ENCODE results near the gene TRIM8. TPM values are rescaled to one million over a fixed set of nuclear protein-coding genes. Genes with fewer than 3 reads are reported as not detected.

The TRIM8 gene, protein sequence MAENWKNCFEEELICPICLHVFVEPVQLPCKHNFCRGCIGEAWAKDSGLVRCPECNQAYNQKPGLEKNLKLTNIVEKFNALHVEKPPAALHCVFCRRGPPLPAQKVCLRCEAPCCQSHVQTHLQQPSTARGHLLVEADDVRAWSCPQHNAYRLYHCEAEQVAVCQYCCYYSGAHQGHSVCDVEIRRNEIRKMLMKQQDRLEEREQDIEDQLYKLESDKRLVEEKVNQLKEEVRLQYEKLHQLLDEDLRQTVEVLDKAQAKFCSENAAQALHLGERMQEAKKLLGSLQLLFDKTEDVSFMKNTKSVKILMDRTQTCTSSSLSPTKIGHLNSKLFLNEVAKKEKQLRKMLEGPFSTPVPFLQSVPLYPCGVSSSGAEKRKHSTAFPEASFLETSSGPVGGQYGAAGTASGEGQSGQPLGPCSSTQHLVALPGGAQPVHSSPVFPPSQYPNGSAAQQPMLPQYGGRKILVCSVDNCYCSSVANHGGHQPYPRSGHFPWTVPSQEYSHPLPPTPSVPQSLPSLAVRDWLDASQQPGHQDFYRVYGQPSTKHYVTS
- 66.6 and 67.3 TPM in 2 replicates for total RNA-seq (2014; rRNA removed; shearing (Covaris generic))

DNA sequence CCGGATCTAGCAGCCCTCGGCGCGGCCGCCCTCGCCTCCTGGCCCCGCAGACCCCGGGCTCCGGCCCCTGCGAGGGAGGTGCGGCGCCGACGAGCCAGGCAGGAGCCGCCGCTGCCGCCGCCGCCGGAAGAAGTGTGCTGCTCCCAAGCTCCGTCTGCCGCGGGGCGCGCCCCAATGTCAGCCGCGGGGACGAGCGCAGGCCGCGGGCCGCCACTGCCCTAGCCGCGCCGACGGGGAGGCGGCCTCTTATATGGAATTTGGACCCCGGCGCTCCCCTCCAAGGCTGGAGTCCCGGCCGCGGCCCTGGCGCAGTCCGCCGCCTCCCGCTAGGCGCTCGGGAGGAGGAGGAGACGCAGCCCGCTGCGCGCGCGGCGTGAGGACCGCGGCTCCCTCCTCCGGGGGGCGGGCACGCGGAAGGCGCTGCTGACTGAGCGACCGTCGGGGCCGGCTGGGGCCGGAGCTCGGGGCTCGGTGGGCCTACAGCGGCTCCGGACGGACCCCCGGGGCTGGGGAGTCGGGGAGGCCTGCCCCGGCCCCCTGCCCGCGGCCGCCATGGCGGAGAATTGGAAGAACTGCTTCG is at the start of gene TRIM8:
Gene TRIM8, plus strand, starts transcription at position 414 of the 580 bp plus-strand sequence. Its CDS starts 139 bp downstream, at position 553.
- 0 out of 2 replicates have a peak, but pooled peaks cover 2% of the 10 kb centered on the region for H3K36me3 ChIP-seq
- DNase-seq: peak; percentile 58 to 67

DNA sequence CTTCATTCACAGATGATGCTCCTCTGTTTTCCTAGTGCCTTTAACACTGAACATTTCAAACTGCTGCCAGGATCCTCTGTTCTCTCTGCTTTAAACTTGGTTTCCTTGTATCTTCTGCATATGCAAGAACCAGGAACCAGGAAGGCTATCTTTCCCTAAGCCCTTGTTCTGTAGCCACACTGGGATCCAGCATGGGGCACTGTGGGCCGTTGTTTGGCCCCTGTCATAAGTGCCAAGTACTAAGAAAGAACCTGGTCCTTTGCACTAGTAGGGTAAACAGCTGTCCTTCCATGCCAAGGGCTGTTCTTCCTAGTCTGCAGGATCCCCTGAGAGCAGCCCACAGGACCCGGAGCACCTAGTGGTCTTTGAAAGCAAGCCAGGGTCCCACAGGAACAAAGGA is 49.0 kb upstream of the TRIM8 start:
- Histone ChIP-seq H3K4me1 (peaks cover 6% of the 10 kb centered on the region; the same call in 1 of the 2 replicates), H3K4me3 (no peak overlapping the region), H3K9me3 (replicated peaks) (no peaks in the 10 kb centered on the region), H3K36me3 (0 out of 2 replicates have a peak, but pooled peaks cover 3% of the 10 kb centered on the region), H3K27me3 (no peaks in the 10 kb centered on the region), H3K27ac (no peak overlapping the region)
- DNase-seq: no peak

More for the DNA sequence above, at the start of gene TRIM8:
- no peaks in the 10 kb centered on the region for H3K9me3 ChIP-seq (replicated peaks)
- H3K4me1 ChIP-seq: peaks cover 21% of the 10 kb centered on the region
- peak within 1 kb of the TSS; percentile 79 for H3K27ac ChIP-seq
- H3K4me3 ChIP-seq: peak within 1 kb of the TSS; percentile 86
- no peaks in the 10 kb centered on the region for H3K27me3 ChIP-seq

DNA sequence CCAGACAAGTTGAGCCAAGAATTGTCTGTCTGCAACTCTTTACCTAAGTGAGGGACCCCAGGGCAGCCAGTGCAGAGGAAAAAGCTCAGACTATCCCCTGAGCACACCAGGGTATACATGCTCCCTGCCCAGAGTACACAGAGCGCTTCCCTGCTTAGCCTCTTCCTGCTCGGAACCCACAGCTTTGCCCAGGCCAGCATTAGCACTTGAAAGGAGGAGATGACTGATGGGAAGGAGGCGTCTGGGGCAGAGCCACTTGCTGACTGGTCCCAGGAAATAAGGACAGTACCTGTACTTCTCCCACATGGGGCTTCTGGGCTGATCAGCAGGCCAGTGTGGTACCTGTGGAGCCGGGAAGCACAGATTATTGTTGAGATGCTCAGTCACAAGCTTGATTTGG is 48.4 kb upstream of the TRIM8 start:
- H3K27me3 ChIP-seq: no peaks in the 10 kb centered on the region
- DNase-seq: no peak
- H3K27ac ChIP-seq: no peak overlapping the region
- H3K9me3 ChIP-seq (replicated peaks): no peaks in the 10 kb centered on the region
- no peak overlapping the region for H3K4me3 ChIP-seq
- H3K4me1 ChIP-seq: peaks cover 6% of the 10 kb centered on the region; the same call in 1 of the 2 replicates
- 0 out of 2 replicates have a peak, but pooled peaks cover 3% of the 10 kb centered on the region for H3K36me3 ChIP-seq

DNA sequence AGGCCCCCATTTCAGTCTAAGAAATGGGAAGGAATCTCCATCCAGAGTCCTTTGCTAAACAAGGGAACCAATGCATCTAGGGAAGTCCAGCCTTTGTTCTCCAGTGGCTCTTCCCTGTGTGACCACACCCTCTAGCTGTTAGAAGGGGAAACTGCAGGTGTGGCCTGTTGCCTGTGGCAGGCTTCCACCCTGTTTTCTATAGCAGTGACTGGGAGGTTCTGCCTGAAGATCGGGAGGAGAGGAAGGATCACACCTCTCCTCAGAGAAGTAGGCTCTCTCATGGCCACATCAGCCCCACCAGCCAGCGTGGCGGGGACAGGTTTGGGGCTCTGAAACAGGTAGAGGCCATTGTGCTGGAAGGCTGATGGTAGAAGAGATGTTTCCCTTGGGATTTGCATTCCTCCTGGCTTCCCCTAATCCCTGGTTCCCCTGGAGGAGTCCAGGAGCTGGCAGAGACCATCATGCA is 47.7 kb upstream of the TRIM8 start:
- no peaks in the 10 kb centered on the region for H3K27me3 ChIP-seq
- peak; percentile 73 to 88 for DNase-seq
- H3K36me3 ChIP-seq: 0 out of 2 replicates have a peak, but pooled peaks cover 3% of the 10 kb centered on the region
- H3K4me1 ChIP-seq: peaks cover 6% of the 10 kb centered on the region; the same call in 1 of the 2 replicates
- no peak overlapping the region for H3K27ac ChIP-seq
- no peaks in the 10 kb centered on the region for H3K9me3 ChIP-seq (replicated peaks)
- H3K4me3 ChIP-seq: no peak overlapping the region

DNA sequence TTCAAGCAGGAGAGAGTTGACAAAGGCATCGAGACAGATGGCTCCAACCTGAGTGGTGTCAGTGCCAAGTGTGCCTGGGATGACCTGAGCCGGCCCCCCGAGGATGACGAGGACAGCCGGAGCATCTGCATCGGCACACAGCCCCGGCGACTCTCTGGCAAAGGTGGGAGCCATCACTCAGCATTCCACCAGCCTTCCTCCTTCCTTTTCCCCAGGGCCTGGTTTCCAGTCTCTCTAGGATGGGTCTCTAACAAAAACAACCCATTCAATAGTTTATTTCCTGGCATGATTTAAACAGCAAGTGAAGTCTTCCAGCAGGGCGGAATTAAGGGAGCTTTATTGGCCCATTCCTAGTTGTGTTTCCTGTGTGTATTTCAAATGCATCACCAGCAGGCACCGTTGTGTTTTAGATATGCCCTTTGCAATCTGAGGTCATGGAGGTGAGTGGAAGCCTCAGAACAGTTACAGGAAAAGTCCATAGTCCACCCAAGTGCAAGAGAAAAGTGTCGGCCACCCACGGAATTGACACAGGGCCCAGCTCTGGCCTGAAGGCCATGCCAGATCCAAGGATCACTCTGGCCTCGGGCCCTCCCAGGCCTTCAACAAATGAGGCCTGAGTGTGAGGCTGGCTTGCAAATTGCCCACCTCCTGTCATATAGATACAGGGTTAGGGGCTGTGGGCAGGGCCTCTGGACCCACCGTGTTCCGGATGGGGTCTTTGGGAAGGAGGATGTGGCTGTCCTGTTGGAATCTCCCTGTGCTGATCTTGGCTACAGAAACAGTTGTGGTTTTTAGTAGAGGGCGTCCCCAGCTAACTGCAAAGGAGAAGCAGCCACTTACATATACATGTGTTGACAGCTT is 46.9 kb upstream of the TRIM8 start:
- H3K36me3 ChIP-seq: 0 out of 2 replicates have a peak, but pooled peaks cover 11% of the 10 kb centered on the region
- no peak overlapping the region for H3K4me3 ChIP-seq
- H3K27ac ChIP-seq: no peak overlapping the region
- H3K27me3 ChIP-seq: no peaks in the 10 kb centered on the region
- H3K4me1 ChIP-seq: peaks cover 6% of the 10 kb centered on the region; the same call in 1 of the 2 replicates
- no peaks in the 10 kb centered on the region for H3K9me3 ChIP-seq (replicated peaks)
- DNase-seq: no peak

DNA sequence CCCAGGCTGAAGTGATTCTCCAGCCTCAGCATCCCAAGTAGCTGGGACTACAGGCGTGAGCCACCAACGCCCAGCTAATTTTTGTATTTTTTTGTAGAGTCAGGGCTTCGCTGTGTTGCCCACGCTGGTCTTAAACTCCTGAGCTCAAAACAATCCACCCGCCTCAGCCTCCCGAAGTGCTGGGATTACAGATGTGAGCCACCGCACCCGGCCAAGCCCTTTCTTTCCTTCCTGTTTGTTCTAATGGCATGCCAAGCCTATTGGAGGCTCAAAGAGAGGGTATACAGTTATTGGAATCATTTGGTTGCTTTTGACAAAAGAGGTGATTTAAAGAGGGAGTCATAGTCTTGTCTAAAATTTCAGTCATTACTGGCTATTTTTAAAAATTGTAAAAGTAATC is 46.0 kb upstream of the TRIM8 start:
- H3K4me3 ChIP-seq: no peak overlapping the region
- peaks cover 3% of the 10 kb centered on the region; the same call in 1 of the 2 replicates for H3K4me1 ChIP-seq
- no peaks in the 10 kb centered on the region for H3K27me3 ChIP-seq
- H3K36me3 ChIP-seq: peaks cover 15% of the 10 kb centered on the region; the same call in 1 of the 2 replicates
- H3K27ac ChIP-seq: no peak overlapping the region
- no peak for DNase-seq
- H3K9me3 ChIP-seq (replicated peaks): no peaks in the 10 kb centered on the region

DNA sequence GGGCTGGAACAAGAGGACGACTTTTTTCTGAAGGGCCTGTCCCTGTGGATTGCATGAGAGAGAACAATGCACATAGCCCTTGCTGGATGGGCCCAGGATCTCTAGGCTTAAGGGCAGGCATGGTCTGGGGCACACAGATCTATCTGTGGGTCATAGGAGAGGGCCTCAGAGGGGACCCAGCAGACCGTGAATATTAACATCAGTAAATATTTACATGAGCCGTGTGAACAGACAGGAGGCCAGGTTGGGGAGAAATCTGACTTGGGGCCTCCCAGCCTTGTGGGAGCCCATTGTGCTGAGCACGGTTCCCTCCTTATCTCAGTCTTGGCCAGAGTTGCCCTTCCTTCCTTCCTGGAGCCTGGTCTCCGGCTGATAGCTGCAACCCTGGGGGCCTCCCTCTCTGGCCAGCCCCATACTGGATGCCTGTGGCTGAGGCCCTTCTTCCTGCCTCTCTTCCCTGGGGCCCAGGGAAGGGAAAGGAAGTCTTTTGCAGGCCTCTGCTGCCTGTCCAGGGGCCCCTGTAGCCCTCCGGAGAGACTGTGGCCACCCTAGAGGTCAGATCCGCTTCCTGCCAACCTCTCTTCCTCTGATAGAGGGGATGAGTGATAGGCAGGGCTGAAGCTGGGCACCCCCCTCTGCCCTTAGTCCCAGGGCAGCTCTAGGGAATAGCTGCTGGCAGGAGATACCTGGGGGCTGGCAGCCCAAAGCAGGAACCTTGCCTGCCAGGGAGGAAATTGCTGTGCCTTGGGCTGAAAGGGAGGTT is 44.5 kb upstream of the TRIM8 start:
- H3K4me1 ChIP-seq: peaks cover 3% of the 10 kb centered on the region; the same call in 1 of the 2 replicates
- no peaks in the 10 kb centered on the region for H3K27me3 ChIP-seq
- H3K27ac ChIP-seq: no peak overlapping the region
- H3K4me3 ChIP-seq: no peak overlapping the region
- no peaks in the 10 kb centered on the region for H3K9me3 ChIP-seq (replicated peaks)
- peak in 1 of 2 experiments; percentile 39 for DNase-seq
- H3K36me3 ChIP-seq: peaks cover 19% of the 10 kb centered on the region; the same call in 1 of the 2 replicates

DNA sequence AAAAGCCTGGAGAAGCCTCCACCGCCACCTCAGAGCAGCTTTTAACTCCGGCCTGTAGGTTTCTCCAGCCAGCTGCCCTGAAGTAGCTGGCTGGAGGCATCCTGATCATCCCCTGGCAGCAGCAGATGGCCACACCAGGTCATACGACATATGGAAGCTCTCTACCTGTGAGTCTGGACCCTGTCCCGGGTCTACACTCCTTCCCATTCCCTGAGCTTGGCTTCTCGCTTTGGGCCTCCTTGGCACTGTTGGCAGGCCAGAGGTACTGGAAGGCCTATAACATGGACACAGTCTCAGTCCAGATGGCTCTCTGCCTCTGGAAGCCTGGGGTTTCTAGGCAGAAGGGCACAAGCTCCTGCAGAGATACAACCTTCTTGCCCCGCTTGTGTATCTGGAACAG is 43.5 kb upstream of the TRIM8 start:
- no peaks in the 10 kb centered on the region for H3K27me3 ChIP-seq
- peaks cover 19% of the 10 kb centered on the region; the same call in 1 of the 2 replicates for H3K36me3 ChIP-seq
- H3K4me3 ChIP-seq: no peak overlapping the region
- no peaks in the 10 kb centered on the region for H3K9me3 ChIP-seq (replicated peaks)
- DNase-seq: no peak
- H3K27ac ChIP-seq: no peak overlapping the region
- peaks cover 3% of the 10 kb centered on the region; the same call in 1 of the 2 replicates for H3K4me1 ChIP-seq

DNA sequence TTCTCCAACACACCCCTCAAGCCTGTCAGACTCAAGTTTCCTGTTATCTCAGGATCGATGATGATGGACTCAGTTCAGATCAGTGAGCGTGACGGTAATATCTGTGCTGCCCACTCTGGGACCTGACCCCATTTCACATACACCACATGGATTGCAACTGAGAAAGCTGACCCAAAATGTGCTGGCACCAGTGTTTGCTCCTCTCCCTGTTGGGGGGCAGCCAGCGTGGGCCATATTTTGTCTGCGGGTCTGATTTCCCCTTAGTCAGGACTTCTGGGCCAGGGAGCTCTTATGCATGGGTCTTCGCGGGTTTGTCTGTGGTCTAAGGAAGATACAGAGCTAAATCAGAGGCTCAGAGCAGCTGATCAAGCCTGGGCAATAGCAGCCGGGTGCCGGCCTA is 42.6 kb upstream of the TRIM8 start:
- Histone ChIP-seq H3K4me3 (no peak overlapping the region), H3K9me3 (replicated peaks) (no peaks in the 10 kb centered on the region), H3K27me3 (no peaks in the 10 kb centered on the region), H3K4me1 (peaks cover 1% of the 10 kb centered on the region; the same call in 1 of the 2 replicates), H3K36me3 (peaks cover 19% of the 10 kb centered on the region; the same call in 1 of the 2 replicates), H3K27ac (no peak overlapping the region)
- DNase-seq: no peak

DNA sequence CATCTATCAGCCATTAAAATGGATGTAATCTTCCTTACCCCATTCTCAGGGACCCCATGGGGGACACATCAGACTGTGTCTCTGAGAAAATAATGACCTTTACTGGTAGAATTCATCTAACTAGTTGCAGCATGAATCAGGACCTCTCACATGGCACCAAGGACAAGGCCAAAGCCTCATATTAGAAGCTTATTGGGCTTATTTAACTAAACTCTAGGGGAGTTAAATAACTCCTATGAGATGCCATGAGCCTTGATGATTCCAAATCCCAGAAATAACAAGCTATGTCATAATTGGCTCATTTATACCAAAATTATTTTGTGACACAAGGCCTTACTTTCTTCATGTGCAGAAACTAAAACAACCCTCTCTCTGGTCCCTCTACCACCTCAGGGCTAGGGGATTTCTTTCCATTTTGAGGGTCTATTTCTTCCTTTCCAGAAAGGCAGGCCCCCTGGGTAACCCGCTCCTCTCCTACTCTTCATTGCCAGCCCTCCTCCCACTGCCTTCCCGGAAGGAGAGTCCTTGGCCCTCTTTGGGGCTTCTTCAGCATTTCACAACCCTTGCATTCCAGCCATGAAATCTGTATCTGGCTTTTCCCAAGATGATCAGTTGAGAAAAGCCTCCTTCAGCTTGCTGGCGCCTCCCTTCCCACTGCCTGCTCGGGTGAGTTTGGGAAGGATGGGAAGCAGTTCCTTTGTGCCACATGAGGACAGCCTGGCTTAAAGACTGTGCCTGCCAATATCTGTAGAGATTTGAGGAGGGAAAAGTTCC is 41.8 kb upstream of the TRIM8 start:
- no peak overlapping the region for H3K4me3 ChIP-seq
- H3K36me3 ChIP-seq: peaks cover 20% of the 10 kb centered on the region; the same call in 1 of the 2 replicates
- H3K27ac ChIP-seq: no peak overlapping the region
- DNase-seq: no peak
- H3K9me3 ChIP-seq (replicated peaks): no peaks in the 10 kb centered on the region
- H3K4me1 ChIP-seq: no peaks in the 10 kb centered on the region; the same call in 1 of the 2 replicates
- H3K27me3 ChIP-seq: no peaks in the 10 kb centered on the region

DNA sequence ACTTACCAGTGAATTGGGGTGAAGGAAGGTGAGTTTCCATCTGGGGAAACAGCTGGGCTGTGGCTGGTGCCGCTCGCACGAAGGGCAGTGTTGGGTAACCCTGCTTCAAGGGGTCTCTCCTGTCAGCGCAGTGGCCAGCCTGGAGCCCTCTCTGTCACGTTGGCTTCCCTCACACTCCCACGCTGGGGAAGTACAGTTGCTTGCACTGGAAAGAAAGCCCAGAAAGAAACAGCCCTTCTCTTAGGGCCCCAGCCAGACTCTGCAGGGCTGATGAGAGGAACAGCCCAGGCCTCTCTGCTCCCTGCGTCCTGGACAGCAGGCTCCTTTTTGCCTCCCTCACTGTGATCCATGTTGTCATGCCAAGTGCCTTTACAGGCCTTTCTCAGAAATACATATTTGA is 40.3 kb upstream of the TRIM8 start:
- Histone ChIP-seq H3K4me3 (no peak overlapping the region), H3K36me3 (peaks cover 18% of the 10 kb centered on the region; the same call in 1 of the 2 replicates), H3K4me1 (no peaks in the 10 kb centered on the region; the same call in 1 of the 2 replicates), H3K27ac (no peak overlapping the region), H3K9me3 (replicated peaks) (no peaks in the 10 kb centered on the region), H3K27me3 (no peaks in the 10 kb centered on the region)
- DNase-seq: no peak

DNA sequence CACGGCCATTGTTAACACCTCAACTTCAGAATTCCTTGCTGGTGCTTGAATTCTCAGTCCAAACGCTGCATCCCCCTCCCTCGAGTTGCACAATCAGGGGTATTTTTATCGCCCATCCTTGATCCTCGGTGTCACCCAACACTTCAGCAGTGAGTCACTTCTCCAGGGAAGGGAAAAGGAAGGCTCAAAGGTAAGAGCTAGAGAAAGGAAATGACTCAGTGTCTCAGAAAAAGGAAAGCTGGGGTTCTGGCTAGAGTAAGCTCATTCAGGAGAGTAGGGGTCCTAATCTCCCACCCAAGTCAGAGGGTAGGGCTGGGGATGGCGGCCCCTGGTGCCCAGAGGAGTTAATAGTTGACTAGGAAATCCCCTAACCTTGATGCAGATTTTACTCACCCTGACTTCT is 39.8 kb upstream of the TRIM8 start:
- DNase-seq: no peak
- no peaks in the 10 kb centered on the region for H3K27me3 ChIP-seq
- H3K4me1 ChIP-seq: no peaks in the 10 kb centered on the region; the same call in 1 of the 2 replicates
- H3K4me3 ChIP-seq: no peak overlapping the region
- no peak overlapping the region for H3K27ac ChIP-seq
- peaks cover 18% of the 10 kb centered on the region; the same call in 1 of the 2 replicates for H3K36me3 ChIP-seq
- no peaks in the 10 kb centered on the region for H3K9me3 ChIP-seq (replicated peaks)

DNA sequence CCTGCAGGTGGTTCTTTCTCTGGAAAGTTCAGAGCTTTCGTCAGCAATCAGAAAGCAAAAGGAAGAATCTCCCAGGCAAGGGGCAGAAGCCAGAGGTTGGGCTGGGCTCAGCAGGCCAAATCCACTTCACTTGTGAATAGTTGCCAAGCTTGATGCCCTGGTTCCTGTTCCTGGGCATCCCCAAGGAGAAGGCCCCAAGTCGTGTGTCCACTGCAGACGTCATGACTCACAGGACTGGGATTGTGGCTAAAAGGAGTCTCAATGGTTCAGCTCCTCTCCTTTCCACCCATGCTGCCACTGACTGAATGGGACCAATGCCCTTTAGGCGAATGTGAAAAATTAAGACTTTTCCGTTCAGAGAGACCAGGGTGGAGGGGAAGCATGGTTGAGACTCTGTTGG is 38.6 kb upstream of the TRIM8 start:
- H3K4me3 ChIP-seq: no peak overlapping the region
- H3K27ac ChIP-seq: no peak overlapping the region
- H3K27me3 ChIP-seq: no peaks in the 10 kb centered on the region
- no peaks in the 10 kb centered on the region for H3K9me3 ChIP-seq (replicated peaks)
- DNase-seq: no peak
- no peaks in the 10 kb centered on the region for H3K4me1 ChIP-seq
- peaks cover 18% of the 10 kb centered on the region; the same call in 1 of the 2 replicates for H3K36me3 ChIP-seq

Data from SJCRH30 (cell line).